Activated CD4-positive, alpha-beta memory T cell treated with anti-CD3 and anti-CD28 coated beads for 36 hours (primary cell): ENCODE measurements around the gene HMGXB3. TPM values are rescaled to one million over a fixed set of nuclear protein-coding genes. Genes with fewer than 3 reads are reported as not detected.
"Not testable (repeated sequence)": the region's sequence is repeated elsewhere in the genome, so short reads cannot be mapped to it uniquely, and the experiment has no call there.

Experiments
- CTCF ChIA-PET: fragments of 350-600 bp; sonication (Branson Sonifier 250); formaldehyde crosslinking; loops from one replicate; lab custom pipeline; 2021; ENCODE audit warnings: antibody characterized with exemption, inconsistent platforms; lab: Charles Lee
- POLR2A ChIA-PET: fragments of 350-600 bp; sonication (Branson Sonifier 250); formaldehyde crosslinking; loops from one replicate; lab custom pipeline; 2021; ENCODE audit warnings: antibody characterized with exemption; lab: Charles Lee
- DNase-seq: peaks from one replicate; pipeline ENCODE4 v3.0.0-alpha.2; 2020
- H3K27ac Mint-ChIP-seq: one replicate; pipeline ENCODE4 v1.8.0; 2021; ENCODE audit warnings: mixed read lengths
- H3K27me3 Mint-ChIP-seq: one replicate; pipeline ENCODE4 v1.8.0; 2021; ENCODE audit warnings: mixed read lengths
- H3K36me3 Mint-ChIP-seq: one replicate; pipeline ENCODE4 v1.8.0; 2021; ENCODE audit warnings: mixed read lengths
- H3K4me1 Mint-ChIP-seq: one replicate; pipeline ENCODE4 v1.8.0; 2021; ENCODE audit warnings: low read depth, mixed read lengths
- H3K4me3 Mint-ChIP-seq: one replicate; pipeline ENCODE4 v1.8.0; 2021; ENCODE audit warnings: mild to moderate bottlenecking, mixed read lengths
- H3K9me3 Mint-ChIP-seq: one replicate; pipeline ENCODE4 v1.8.0; 2021; ENCODE audit warnings: mixed read lengths
- intact Hi-C: fragments of 100-400 bp; cut with micrococcal nuclease; formaldehyde crosslinking; loops from one replicate; pipeline ENCODE4 v1.15.1; 2023
- total RNA-seq, 2 experiments: library from RNA; stranded (reverse); gene quantifications; one replicate each; pipeline ENCODE4 v1.2.3, GENCODE V29; 2021

HMGXB3 gene
- total RNA-seq, 2 experiments from 2014 or later = 29.4 to 31.3 TPM

GRCh38 chr5:150075233-150075632, 74.7 kb downstream of the HMGXB3 start:
- no peaks in the 10 kb centered on the region for H3K36me3 Mint-ChIP-seq
- ChIA-PET CTCF (no interaction called here), POLR2A (no interaction called here)
- no peak overlapping the region for H3K27ac Mint-ChIP-seq
- H3K4me3 Mint-ChIP-seq = no peak overlapping the region
- no peaks in the 10 kb centered on the region for H3K4me1 Mint-ChIP-seq
- DNase-seq = no peak
- intact Hi-C loops = no loop called here
- H3K9me3 Mint-ChIP-seq = no peaks in the 10 kb centered on the region
- H3K27me3 Mint-ChIP-seq = no peaks in the 10 kb centered on the region

GRCh38 chr5:150075806-150076205, 75.3 kb downstream of the HMGXB3 start:
- no peak for DNase-seq
- no peak overlapping the region for H3K4me3 Mint-ChIP-seq
- no peaks in the 10 kb centered on the region for H3K27me3 Mint-ChIP-seq
- ChIA-PET POLR2A (no interaction called here), CTCF (no interaction called here)
- H3K4me1 Mint-ChIP-seq = no peaks in the 10 kb centered on the region
- no peak overlapping the region for H3K27ac Mint-ChIP-seq
- intact Hi-C loops = no loop called here
- H3K36me3 Mint-ChIP-seq = no peaks in the 10 kb centered on the region
- H3K9me3 Mint-ChIP-seq = no peaks in the 10 kb centered on the region

GRCh38 chr5:150077060-150077459, 76.5 kb downstream of the HMGXB3 start:
- Mint-ChIP-seq H3K4me3 (no peak overlapping the region), H3K27me3 (peaks cover 3% of the 10 kb centered on the region), H3K27ac (no peak overlapping the region), H3K4me1 (no peaks in the 10 kb centered on the region), H3K36me3 (no peaks in the 10 kb centered on the region), H3K9me3 (no peaks in the 10 kb centered on the region)
- intact Hi-C loops = no loop called here
- DNase-seq = no peak
- CTCF ChIA-PET = no interaction called here
- POLR2A ChIA-PET = no interaction called here

- POLR2A ChIA-PET = no interaction called here
- no peak overlapping the region for H3K4me3 Mint-ChIP-seq
- H3K27me3 Mint-ChIP-seq = peaks cover 13% of the 10 kb centered on the region
- CTCF ChIA-PET = no interaction called here
- intact Hi-C loops = no loop called here
- no peaks in the 10 kb centered on the region for H3K36me3 Mint-ChIP-seq
- DNase-seq = no peak
- H3K27ac Mint-ChIP-seq = no peak overlapping the region
- no peaks in the 10 kb centered on the region for H3K4me1 Mint-ChIP-seq
- no peaks in the 10 kb centered on the region for H3K9me3 Mint-ChIP-seq
Observed at GRCh38 chr5:150077996-150078801, 77.7 kb downstream of the HMGXB3 start.

- H3K4me1 Mint-ChIP-seq = no peaks in the 10 kb centered on the region
- intact Hi-C loops = no loop called here
- H3K9me3 Mint-ChIP-seq = no peaks in the 10 kb centered on the region
- H3K27ac Mint-ChIP-seq = no peak overlapping the region
- ChIA-PET CTCF (no interaction called here), POLR2A (no interaction called here)
- peaks cover 21% of the 10 kb centered on the region for H3K27me3 Mint-ChIP-seq
- H3K4me3 Mint-ChIP-seq = no peak overlapping the region
- no peak for DNase-seq
- no peaks in the 10 kb centered on the region for H3K36me3 Mint-ChIP-seq
Observed at GRCh38 chr5:150078802-150079689, 78.5 kb downstream of the HMGXB3 start.

- Mint-ChIP-seq H3K4me1 (no peaks in the 10 kb centered on the region), H3K4me3 (no peak overlapping the region), H3K27me3 (peaks cover 21% of the 10 kb centered on the region), H3K9me3 (no peaks in the 10 kb centered on the region), H3K27ac (no peak overlapping the region), H3K36me3 (no peaks in the 10 kb centered on the region)
- CTCF ChIA-PET = interaction anchor here (0.7 kb wide), 1 partner anchor 35 kb away, joined by 3 read pairs; no protein-coding TSS in a partner anchor
- DNase-seq = no peak
- POLR2A ChIA-PET = no interaction called here
- intact Hi-C loops = no loop called here
Observed at GRCh38 chr5:150079909-150080461, 79.4 kb downstream of the HMGXB3 start.

GRCh38 chr5:150080696-150081435, 80.3 kb downstream of the HMGXB3 start:
- peaks cover 27% of the 10 kb centered on the region for H3K27me3 Mint-ChIP-seq
- H3K36me3 Mint-ChIP-seq = no peaks in the 10 kb centered on the region
- ChIA-PET POLR2A (no interaction called here), CTCF (interaction anchor here (0.7 kb wide), 1 partner anchor 36 kb away, joined by 3 read pairs; no protein-coding TSS in a partner anchor)
- no peak overlapping the region for H3K27ac Mint-ChIP-seq
- H3K4me1 Mint-ChIP-seq = no peaks in the 10 kb centered on the region
- no peak for DNase-seq
- no peak overlapping the region for H3K4me3 Mint-ChIP-seq
- intact Hi-C loops = no loop called here
- no peaks in the 10 kb centered on the region for H3K9me3 Mint-ChIP-seq

GRCh38 chr5:150081541-150082283, 81.2 kb downstream of the HMGXB3 start:
- no peak overlapping the region for H3K4me3 Mint-ChIP-seq
- H3K27me3 Mint-ChIP-seq = peaks cover 29% of the 10 kb centered on the region

GRCh38 chr5:150082374-150082773, 81.8 kb downstream of the HMGXB3 start:
- no peaks in the 10 kb centered on the region for H3K9me3 Mint-ChIP-seq
- ChIA-PET POLR2A (no interaction called here), CTCF (no interaction called here)
- intact Hi-C loops = no loop called here
- no peaks in the 10 kb centered on the region for H3K36me3 Mint-ChIP-seq
- no peaks in the 10 kb centered on the region for H3K4me1 Mint-ChIP-seq
- DNase-seq = no peak
- peaks cover 32% of the 10 kb centered on the region for H3K27me3 Mint-ChIP-seq
- H3K27ac Mint-ChIP-seq = no peak overlapping the region
- H3K4me3 Mint-ChIP-seq = no peak overlapping the region

More at GRCh38 chr5:150081541-150082283, 81.2 kb downstream of the HMGXB3 start:
- CTCF ChIA-PET = no interaction called here
- intact Hi-C loops = no loop called here
- H3K27ac Mint-ChIP-seq = no peak overlapping the region
- H3K9me3 Mint-ChIP-seq = no peaks in the 10 kb centered on the region
- H3K4me1 Mint-ChIP-seq = no peaks in the 10 kb centered on the region
- no peaks in the 10 kb centered on the region for H3K36me3 Mint-ChIP-seq
- DNase-seq = no peak
- POLR2A ChIA-PET = no interaction called here

- Mint-ChIP-seq H3K36me3 (no peaks in the 10 kb centered on the region), H3K9me3 (no peaks in the 10 kb centered on the region), H3K4me1 (no peaks in the 10 kb centered on the region), H3K27me3 (peaks cover 32% of the 10 kb centered on the region), H3K27ac (no peak overlapping the region), H3K4me3 (no peak overlapping the region)
- DNase-seq = no peak
- ChIA-PET CTCF (no interaction called here), POLR2A (no interaction called here)
- intact Hi-C loops = no loop called here
Observed at GRCh38 chr5:150082889-150083288, 82.3 kb downstream of the HMGXB3 start.

GRCh38 chr5:150084754-150085153, 84.2 kb downstream of the HMGXB3 start:
- H3K4me3 Mint-ChIP-seq, CTCF ChIA-PET, intact Hi-C loops, H3K36me3 Mint-ChIP-seq, H3K4me1 Mint-ChIP-seq, DNase-seq, H3K27ac Mint-ChIP-seq, POLR2A ChIA-PET, H3K9me3 Mint-ChIP-seq: not testable (repeated sequence)
- H3K27me3 Mint-ChIP-seq = peaks cover 43% of the 10 kb centered on the region
